Measurements from ENCODE around the gene GTF2F1.
"Not testable (repeated sequence)": the region's sequence is repeated elsewhere in the genome, so short reads cannot be mapped to it uniquely, and the experiment has no call there.

GTF2F1 gene

GRCh38 chr19:6354098-6354674, 38.8 kb downstream of the GTF2F1 start:
- Histone ChIP-seq H3K14ac (ENCODE audit: low read length) (no peak overlapping the region), H3K23ac (ENCODE audit: low read length) (no peak overlapping the region), H2BK12ac (ENCODE audit: low read length) (no peak overlapping the region), H3K4me2 (ENCODE audit: low read length) (no peak overlapping the region), H3K36me3 (ENCODE audit: control insufficient read depth in 1 of 2, insufficient read depth in 2 of 2, low read length in 2 of 2) (no peaks in the 10 kb centered on the region), H3K9me3 (ENCODE audit: insufficient read depth, low read depth, low read length) (peaks cover 2% of the 10 kb centered on the region), H3K4ac (ENCODE audit: low read depth, low read length) (no peak overlapping the region), H2AFZ (ENCODE audit: insufficient read depth, low read length, poor library complexity) (no peak overlapping the region), H4K8ac (ENCODE audit: low read depth, low read length) (no peak overlapping the region), H3K27me3 (ENCODE audit: insufficient read depth, low read length) (no peaks in the 10 kb centered on the region), H3K4me1 (ENCODE audit: control insufficient read depth in 1 of 2, insufficient read depth in 2 of 2, low read length in 2 of 2) (peaks cover 0 to 3% of the 10 kb centered on the region in 2 experiments), H4K12ac (ENCODE audit: low read depth, low read length) (no peak overlapping the region), H4K91ac (ENCODE audit: low read depth, low read length) (no peak overlapping the region), H3K79me1 (ENCODE audit: low read length) (no peaks in the 10 kb centered on the region), H2BK5ac (ENCODE audit: low read depth, low read length, poor library complexity) (no peak overlapping the region), H3K4me3 (ENCODE audit: low read depth, low read length) (no peak overlapping the region), H3K27ac (ENCODE audit: low read depth, low read length) (no peak overlapping the region), H3K18ac (ENCODE audit: low read length) (no peak overlapping the region), H3K79me2 (ENCODE audit: control insufficient read depth, insufficient read depth, low read length, poor library complexity) (no peaks in the 10 kb centered on the region), H2BK120ac (ENCODE audit: insufficient read depth, low read length, poor library complexity) (no peak overlapping the region), H3K9ac (ENCODE audit: low read length) (no peak overlapping the region), H2AK5ac (ENCODE audit: low read length) (no peak overlapping the region)
- no CpG with 5 or more reads among the region's 4 CpGs for WGBS (ENCODE audit: extremely low coverage, insufficient coverage, insufficient read length)
- DNase-seq: no peak

- no peak overlapping the region for H3K18ac ChIP-seq (ENCODE audit: low read length)
- H2BK120ac ChIP-seq (ENCODE audit: insufficient read depth, low read length, poor library complexity): no peak overlapping the region
- H3K79me1 ChIP-seq (ENCODE audit: low read length): no peaks in the 10 kb centered on the region
- peaks cover 2% of the 10 kb centered on the region for H3K9me3 ChIP-seq (ENCODE audit: insufficient read depth, low read depth, low read length)
- no peak overlapping the region for H4K91ac ChIP-seq (ENCODE audit: low read depth, low read length)
- H3K4ac ChIP-seq (ENCODE audit: low read depth, low read length): no peak overlapping the region
- no peak overlapping the region for H3K4me3 ChIP-seq (ENCODE audit: low read depth, low read length)
- no CpG with 5 or more reads among the region's 2 CpGs for WGBS (ENCODE audit: extremely low coverage, insufficient coverage, insufficient read length)
- H2BK12ac ChIP-seq (ENCODE audit: low read length): no peak overlapping the region
- H3K36me3 ChIP-seq (ENCODE audit: control insufficient read depth in 1 of 2, insufficient read depth in 2 of 2, low read length in 2 of 2): no peaks in the 10 kb centered on the region
- no peak overlapping the region for H3K4me2 ChIP-seq (ENCODE audit: low read length)
- no peaks in the 10 kb centered on the region for H3K4me1 ChIP-seq (ENCODE audit: control insufficient read depth in 1 of 2, insufficient read depth in 2 of 2, low read length in 2 of 2)
- H2AK5ac ChIP-seq (ENCODE audit: low read length): no peak overlapping the region
- no peak overlapping the region for H2AFZ ChIP-seq (ENCODE audit: insufficient read depth, low read length, poor library complexity)
- H3K14ac ChIP-seq (ENCODE audit: low read length): no peak overlapping the region
- no peak overlapping the region for H4K8ac ChIP-seq (ENCODE audit: low read depth, low read length)
- no peak overlapping the region for H2BK5ac ChIP-seq (ENCODE audit: low read depth, low read length, poor library complexity)
- no peak overlapping the region for H3K27ac ChIP-seq (ENCODE audit: low read depth, low read length)
- H3K27me3 ChIP-seq (ENCODE audit: insufficient read depth, low read length): no peaks in the 10 kb centered on the region
- no peak overlapping the region for H3K9ac ChIP-seq (ENCODE audit: low read length)
- peak; percentile 61 to 92 for DNase-seq
- H3K23ac ChIP-seq (ENCODE audit: low read length): no peak overlapping the region
- no peaks in the 10 kb centered on the region for H3K79me2 ChIP-seq (ENCODE audit: control insufficient read depth, insufficient read depth, low read length, poor library complexity)
- no peak overlapping the region for H4K12ac ChIP-seq (ENCODE audit: low read depth, low read length)
These were observed 40.4 kb downstream of the GTF2F1 start for GRCh38 chr19:6352381-6353165.

DNA sequence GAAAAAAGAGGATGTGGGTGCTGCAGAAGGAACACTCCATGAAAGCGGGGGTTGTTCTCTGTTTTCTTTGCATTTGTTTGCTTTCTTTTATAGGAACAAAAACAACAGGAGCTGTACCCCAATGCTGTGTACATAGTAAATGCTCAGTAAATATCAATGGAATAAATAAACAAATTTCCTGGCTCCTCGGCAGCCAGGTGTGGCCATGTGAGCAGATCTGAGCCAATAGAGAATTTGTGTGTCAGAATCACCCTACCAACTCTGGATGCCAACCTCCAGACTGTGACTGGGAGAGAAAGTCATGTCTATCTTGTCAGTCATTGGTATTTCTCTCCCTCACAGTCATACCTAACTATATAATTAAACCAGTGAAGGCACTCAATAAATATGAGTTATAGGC, 42.3 kb downstream of the GTF2F1 start:
- Histone ChIP-seq H2BK5ac (ENCODE audit: low read depth, low read length, poor library complexity) (no peak overlapping the region), H4K12ac (ENCODE audit: low read depth, low read length) (no peak overlapping the region), H3K4me2 (ENCODE audit: low read length) (no peak overlapping the region), H3K4ac (ENCODE audit: low read depth, low read length) (no peak overlapping the region), H3K79me1 (ENCODE audit: low read length) (no peaks in the 10 kb centered on the region), H3K23ac (ENCODE audit: low read length) (no peak overlapping the region), H4K91ac (ENCODE audit: low read depth, low read length) (no peak overlapping the region), H3K4me1 (ENCODE audit: control insufficient read depth in 1 of 2, insufficient read depth in 2 of 2, low read length in 2 of 2) (no peaks in the 10 kb centered on the region), H3K9ac (ENCODE audit: low read length) (no peak overlapping the region), H3K27me3 (ENCODE audit: insufficient read depth, low read length) (no peaks in the 10 kb centered on the region), H2AK5ac (ENCODE audit: low read length) (no peak overlapping the region), H3K4me3 (ENCODE audit: low read depth, low read length) (no peak overlapping the region), H2BK12ac (ENCODE audit: low read length) (no peak overlapping the region), H4K8ac (ENCODE audit: low read depth, low read length) (no peak overlapping the region), H3K79me2 (ENCODE audit: control insufficient read depth, insufficient read depth, low read length, poor library complexity) (no peaks in the 10 kb centered on the region), H3K18ac (ENCODE audit: low read length) (no peak overlapping the region), H2BK120ac (ENCODE audit: insufficient read depth, low read length, poor library complexity) (no peak overlapping the region), H3K27ac (ENCODE audit: low read depth, low read length) (no peak overlapping the region), H3K9me3 (ENCODE audit: insufficient read depth, low read depth, low read length) (no peaks in the 10 kb centered on the region), H3K14ac (ENCODE audit: low read length) (no peak overlapping the region), H3K36me3 (ENCODE audit: control insufficient read depth in 1 of 2, insufficient read depth in 2 of 2, low read length in 2 of 2) (no peaks in the 10 kb centered on the region), H2AFZ (ENCODE audit: insufficient read depth, low read length, poor library complexity) (no peak overlapping the region)
- no peak for DNase-seq
- WGBS (ENCODE audit: extremely low coverage, insufficient coverage, insufficient read length): no CpG with 5 or more reads among the region's 2 CpGs

DNA sequence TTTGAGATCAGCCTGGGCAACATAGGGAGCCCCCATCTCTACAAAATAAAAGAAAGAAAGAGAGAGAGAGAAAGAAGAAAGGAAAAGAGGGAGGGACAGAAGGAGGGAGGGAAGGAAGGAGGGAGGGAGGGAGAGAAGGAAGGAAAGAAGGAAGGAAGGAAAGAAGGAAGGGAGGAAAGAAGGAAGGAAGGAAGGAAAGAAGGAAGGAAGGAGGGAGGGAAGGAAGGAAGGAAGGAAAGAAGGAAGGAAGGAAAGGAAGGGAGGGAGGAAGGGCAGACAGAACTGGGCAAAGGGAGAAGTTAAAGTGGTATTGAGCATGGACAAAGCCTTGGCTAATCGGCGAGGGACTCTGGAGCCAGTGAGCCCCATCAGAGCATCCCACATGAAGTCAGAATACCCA, 43.7 kb downstream of the GTF2F1 start:
- not testable (repeated sequence) for H4K91ac ChIP-seq (ENCODE audit: low read depth, low read length); H2BK5ac ChIP-seq (ENCODE audit: low read depth, low read length, poor library complexity); H3K23ac ChIP-seq (ENCODE audit: low read length); H3K9ac ChIP-seq (ENCODE audit: low read length); H3K79me1 ChIP-seq (ENCODE audit: low read length); H3K4me1 ChIP-seq (ENCODE audit: control insufficient read depth in 1 of 2, insufficient read depth in 2 of 2, low read length in 2 of 2); H2AFZ ChIP-seq (ENCODE audit: insufficient read depth, low read length, poor library complexity); H4K8ac ChIP-seq (ENCODE audit: low read depth, low read length); H3K79me2 ChIP-seq (ENCODE audit: control insufficient read depth, insufficient read depth, low read length, poor library complexity); H3K14ac ChIP-seq (ENCODE audit: low read length); H3K27ac ChIP-seq (ENCODE audit: low read depth, low read length); H3K4me3 ChIP-seq (ENCODE audit: low read depth, low read length); H3K4me2 ChIP-seq (ENCODE audit: low read length); DNase-seq; H3K27me3 ChIP-seq (ENCODE audit: insufficient read depth, low read length); H2BK12ac ChIP-seq (ENCODE audit: low read length); H3K18ac ChIP-seq (ENCODE audit: low read length); H3K9me3 ChIP-seq (ENCODE audit: insufficient read depth, low read depth, low read length); H2AK5ac ChIP-seq (ENCODE audit: low read length); H4K12ac ChIP-seq (ENCODE audit: low read depth, low read length); H3K36me3 ChIP-seq (ENCODE audit: control insufficient read depth in 1 of 2, insufficient read depth in 2 of 2, low read length in 2 of 2); H3K4ac ChIP-seq (ENCODE audit: low read depth, low read length); H2BK120ac ChIP-seq (ENCODE audit: insufficient read depth, low read length, poor library complexity)
- no CpG with 5 or more reads among the region's 2 CpGs for WGBS (ENCODE audit: extremely low coverage, insufficient coverage, insufficient read length)
